Measurements from ENCODE around the gene ST8SIA6. TPM values are rescaled to one million over a fixed set of nuclear protein-coding genes. Genes with fewer than 3 reads are reported as not detected.

Gene ST8SIA6
- total and polyA plus RNA-seq, 9 of the 15 experiments (the other 6 are each of a cell fraction or from before 2014, with no cell fraction given): 0.69 to 6.7 (median 5.0) TPM

DNA sequence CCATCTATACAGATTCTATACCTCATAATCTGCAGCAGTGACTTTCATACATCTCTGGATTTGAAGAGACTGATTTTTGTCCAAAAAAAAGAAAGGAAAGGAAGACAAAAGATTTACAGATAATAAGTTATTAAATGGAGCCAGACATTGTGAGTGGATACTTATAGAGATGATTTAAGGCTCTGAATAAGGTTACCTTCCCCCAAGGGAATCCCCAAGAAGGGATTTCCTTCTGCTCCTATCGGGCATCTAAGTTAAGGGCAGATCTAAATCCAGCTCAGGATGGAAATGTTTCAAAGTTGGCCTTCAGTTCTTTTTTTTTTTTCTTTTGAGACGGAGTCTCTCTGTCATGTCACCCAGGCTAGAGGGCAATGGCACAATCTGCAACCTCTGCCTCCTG lies 97.6 kb downstream of the ST8SIA6 start:
- 65% methylated on average over 2 of the region's 2 CpGs for WGBS (ENCODE audit: insufficient coverage, low coverage, missing lambda C conversion rate)
- CTCF ChIA-PET (ENCODE audit: low intra/inter-chr PET ratio): no interaction called here
- no peaks in the 10 kb centered on the region for H4K20me1 ChIP-seq (replicated peaks; ENCODE audit: control insufficient read depth, insufficient read depth, low read length)
- in situ Hi-C loops (cut with MboI) (no loop called here), intact Hi-C loops (cut with micrococcal nuclease) (no loop called here)
- no peak overlapping the region for H3K9ac ChIP-seq (ENCODE audit: insufficient read depth in 1 of 2, low read depth in 2 of 2, low read length in 2 of 2)
- no peaks in the 10 kb centered on the region for H3K27me3 ChIP-seq (ENCODE audit: control insufficient read depth in 2 of 2, insufficient read depth in 2 of 2, low read length in 2 of 2)
- BruUV-seq (replicated peaks): no TSS peak
- H3K9me3 ChIP-seq (replicated peaks; ENCODE audit: control insufficient read depth, insufficient read depth, low read depth, low read length): no peaks in the 10 kb centered on the region
- ATAC-seq: no peak
- H3K27ac ChIP-seq (ENCODE audit: extremely low read depth, low read depth, low read length): no peak overlapping the region
- H2AFZ ChIP-seq (ENCODE audit: low read depth, low read length): no peak overlapping the region
- no peak overlapping the region for H3K4me2 ChIP-seq (ENCODE audit: insufficient read depth, low read length)
- no peaks in the 10 kb centered on the region for H3K4me1 ChIP-seq (replicated peaks in 1 of 2; ENCODE audit: control insufficient read depth in 2 of 2, insufficient read depth in 2 of 2, low read length in 2 of 2)
- no peaks in the 10 kb centered on the region for H3K79me2 ChIP-seq (ENCODE audit: control insufficient read depth, insufficient read depth, low read length)
- H3K9me1 ChIP-seq (ENCODE audit: control insufficient read depth, insufficient read depth, low read length): no peaks in the 10 kb centered on the region
- FAIRE-seq: no peak
- TF ChIP-seq, protein P1, sequence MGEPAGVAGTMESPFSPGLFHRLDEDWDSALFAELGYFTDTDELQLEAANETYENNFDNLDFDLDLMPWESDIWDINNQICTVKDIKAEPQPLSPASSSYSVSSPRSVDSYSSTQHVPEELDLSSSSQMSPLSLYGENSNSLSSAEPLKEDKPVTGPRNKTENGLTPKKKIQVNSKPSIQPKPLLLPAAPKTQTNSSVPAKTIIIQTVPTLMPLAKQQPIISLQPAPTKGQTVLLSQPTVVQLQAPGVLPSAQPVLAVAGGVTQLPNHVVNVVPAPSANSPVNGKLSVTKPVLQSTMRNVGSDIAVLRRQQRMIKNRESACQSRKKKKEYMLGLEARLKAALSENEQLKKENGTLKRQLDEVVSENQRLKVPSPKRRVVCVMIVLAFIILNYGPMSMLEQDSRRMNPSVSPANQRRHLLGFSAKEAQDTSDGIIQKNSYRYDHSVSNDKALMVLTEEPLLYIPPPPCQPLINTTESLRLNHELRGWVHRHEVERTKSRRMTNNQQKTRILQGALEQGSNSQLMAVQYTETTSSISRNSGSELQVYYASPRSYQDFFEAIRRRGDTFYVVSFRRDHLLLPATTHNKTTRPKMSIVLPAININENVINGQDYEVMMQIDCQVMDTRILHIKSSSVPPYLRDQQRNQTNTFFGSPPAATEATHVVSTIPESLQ (CRISPR knock-in tag; IDR thresholded peaks at IDR 0.05): no peak
- no peak for TF ChIP-seq BDP1 (IDR thresholded peaks at IDR 0.05; ENCODE audit: insufficient read depth, insufficient read length)
- no peak for TF ChIP-seq ZNF134 (CRISPR knock-in tag; conservative IDR thresholded peaks at IDR 0.05)
- TF ChIP-seq PHF8 (IDR thresholded peaks at IDR 0.05; ENCODE audit: borderline replicate concordance, low read length): no peak
- peak; percentile 69 for TF ChIP-seq ZNF239 (CRISPR knock-in tag; IDR thresholded peaks at IDR 0.05)
- no peak for TF ChIP-seq CBX1 (IDR thresholded peaks at IDR 0.05; ENCODE audit: low read depth)
- no peak for TF ChIP-seq TBL1XR1 (IDR thresholded peaks at IDR 0.05; ENCODE audit: low read length in 2 of 2)
- no peaks in the 10 kb centered on the region for H3K36me3 ChIP-seq (ENCODE audit: control insufficient read depth, insufficient read depth, low read length)
- H3K4me3 ChIP-seq: no peak overlapping the region
- POLR2A ChIA-PET: no interaction called here
- no peak for DNase-seq (ENCODE audit: extremely low read depth in 1 of 4, low spot score in 3 of 4)

Measured in K562 (cell line).